Measurements from ENCODE around the gene ZNF772.
"Not testable (repeated sequence)": the region's sequence is repeated elsewhere in the genome, so short reads cannot be mapped to it uniquely, and the experiment has no call there.

ZNF772 gene

DNA sequence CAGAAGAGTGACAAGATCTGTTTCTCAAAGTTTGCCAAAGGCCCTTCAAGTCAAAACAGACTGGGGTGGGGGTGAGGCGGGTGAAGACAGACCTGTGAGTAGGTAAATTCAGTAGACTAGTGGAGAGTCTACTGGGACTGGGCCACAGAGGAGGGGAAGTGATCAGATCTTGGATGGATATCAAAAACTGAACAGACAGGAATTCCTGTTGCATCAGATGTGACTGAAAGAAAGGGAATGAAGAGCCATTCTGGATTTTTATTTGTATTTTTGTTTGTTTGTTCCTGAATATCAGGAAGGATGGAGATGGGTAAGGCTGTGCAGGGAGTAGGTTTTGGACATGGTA, 10.9 kb upstream of the ZNF772 start:
- in situ Hi-C loops (cut with HindIII; ENCODE audit: low pct_ligation_motif_present, low sequenced_read_pairs); H3K27ac ChIP-seq; DNase-seq; H3K27me3 ChIP-seq (replicated peaks): not testable (repeated sequence)
- peaks cover 19% of the 10 kb centered on the region for H3K36me3 ChIP-seq (replicated peaks)
- H3K4me3 ChIP-seq (ENCODE audit: low read depth, low read length), result peak overlapping the region; percentile 31

DNA sequence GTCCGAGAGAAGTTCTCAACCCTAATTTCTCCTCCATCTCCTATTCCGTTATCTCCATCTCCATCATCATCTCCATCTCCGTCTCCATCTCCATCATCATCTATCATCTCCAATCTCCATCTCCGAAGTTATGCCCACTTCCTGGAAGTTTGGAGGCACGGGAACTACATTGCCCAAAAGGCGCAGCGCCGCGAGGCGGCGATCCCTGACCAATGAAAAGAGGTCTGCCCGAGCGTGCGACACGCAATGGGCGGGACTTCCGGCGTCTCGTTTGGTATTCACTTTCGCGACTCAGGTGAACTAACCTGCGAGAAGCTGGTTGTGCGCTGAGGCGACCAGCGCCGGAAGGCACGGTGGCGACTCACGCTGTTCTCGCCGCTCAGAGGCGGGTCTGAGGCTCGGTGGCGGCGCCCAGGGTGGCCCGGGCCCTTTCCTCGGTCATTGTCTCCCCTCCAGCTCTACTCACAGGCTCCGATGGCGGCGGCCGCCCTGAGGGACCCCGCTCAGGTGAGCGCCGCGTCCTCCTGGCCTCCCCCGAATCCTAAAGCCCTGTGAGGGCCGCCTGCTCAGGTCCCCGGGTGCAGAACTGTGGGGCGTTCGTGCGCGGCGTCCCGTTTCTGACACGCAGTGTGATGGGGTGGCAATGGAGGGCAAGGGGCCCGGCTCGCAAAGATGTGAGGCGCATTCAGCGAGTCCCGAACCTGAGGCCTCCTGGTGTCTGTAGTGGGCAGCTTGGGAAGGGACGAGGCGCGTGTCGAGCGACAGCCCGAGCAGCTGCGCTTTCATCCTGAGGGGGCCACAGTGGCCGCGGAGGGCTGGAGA, 10.3 kb upstream of the ZNF772 start, which contains the start of gene ZNF419:
TSS of gene ZNF419 (plus strand) at position 274 of the 822 bp plus-strand sequence. CDS start at position 475, 201 bp downstream.
- TF ChIP-seq, protein P1, sequence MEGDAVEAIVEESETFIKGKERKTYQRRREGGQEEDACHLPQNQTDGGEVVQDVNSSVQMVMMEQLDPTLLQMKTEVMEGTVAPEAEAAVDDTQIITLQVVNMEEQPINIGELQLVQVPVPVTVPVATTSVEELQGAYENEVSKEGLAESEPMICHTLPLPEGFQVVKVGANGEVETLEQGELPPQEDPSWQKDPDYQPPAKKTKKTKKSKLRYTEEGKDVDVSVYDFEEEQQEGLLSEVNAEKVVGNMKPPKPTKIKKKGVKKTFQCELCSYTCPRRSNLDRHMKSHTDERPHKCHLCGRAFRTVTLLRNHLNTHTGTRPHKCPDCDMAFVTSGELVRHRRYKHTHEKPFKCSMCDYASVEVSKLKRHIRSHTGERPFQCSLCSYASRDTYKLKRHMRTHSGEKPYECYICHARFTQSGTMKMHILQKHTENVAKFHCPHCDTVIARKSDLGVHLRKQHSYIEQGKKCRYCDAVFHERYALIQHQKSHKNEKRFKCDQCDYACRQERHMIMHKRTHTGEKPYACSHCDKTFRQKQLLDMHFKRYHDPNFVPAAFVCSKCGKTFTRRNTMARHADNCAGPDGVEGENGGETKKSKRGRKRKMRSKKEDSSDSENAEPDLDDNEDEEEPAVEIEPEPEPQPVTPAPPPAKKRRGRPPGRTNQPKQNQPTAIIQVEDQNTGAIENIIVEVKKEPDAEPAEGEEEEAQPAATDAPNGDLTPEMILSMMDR (IDR thresholded peaks at IDR 0.05; ENCODE audit: low read depth, low read length, missing control alignments), result peak; percentile 16
- DNase-seq, result peak; percentile 84
- peak within 1 kb of the TSS; percentile 89 for H3K4me3 ChIP-seq (ENCODE audit: low read depth, low read length)
- H3K27ac ChIP-seq, result peak within 1 kb of the TSS; percentile 73
- H3K27me3 ChIP-seq (replicated peaks); in situ Hi-C loops (cut with HindIII; ENCODE audit: low pct_ligation_motif_present, low sequenced_read_pairs): not testable (repeated sequence)
- H3K36me3 ChIP-seq (replicated peaks), result peaks cover 14% of the 10 kb centered on the region

DNA sequence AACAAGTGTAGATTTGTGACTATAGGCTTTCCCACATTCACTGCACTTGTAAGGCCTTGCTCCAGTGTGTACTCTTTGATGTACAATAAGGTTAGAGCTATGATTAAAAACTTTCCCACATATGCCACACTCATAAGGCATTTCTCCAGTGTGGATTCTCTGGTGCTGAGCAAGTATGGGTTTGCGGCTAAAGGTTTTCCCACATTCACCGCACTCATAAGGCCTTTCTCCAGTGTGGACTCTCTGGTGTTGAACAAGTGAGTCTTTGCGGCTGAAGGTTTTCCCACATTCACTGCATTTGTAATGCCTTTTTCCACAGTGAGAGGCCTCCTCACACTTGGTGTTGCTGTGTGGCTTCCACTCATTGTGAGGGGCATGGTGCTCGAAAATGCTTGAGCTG, 3.7 kb downstream of the ZNF772 start:
- H3K27ac ChIP-seq, result no peak overlapping the region
- in situ Hi-C loops (cut with HindIII; ENCODE audit: low pct_ligation_motif_present, low sequenced_read_pairs), result no loop called here
- no peak overlapping the region for H3K4me3 ChIP-seq (ENCODE audit: low read depth, low read length)
- no peaks in the 10 kb centered on the region for H3K27me3 ChIP-seq (replicated peaks)
- DNase-seq, result no peak
- peaks cover 32% of the 10 kb centered on the region for H3K36me3 ChIP-seq (replicated peaks)
- TF ChIP-seq, protein P1 (IDR thresholded peaks at IDR 0.05; ENCODE audit: low read depth, low read length, missing control alignments), result no peak

DNA sequence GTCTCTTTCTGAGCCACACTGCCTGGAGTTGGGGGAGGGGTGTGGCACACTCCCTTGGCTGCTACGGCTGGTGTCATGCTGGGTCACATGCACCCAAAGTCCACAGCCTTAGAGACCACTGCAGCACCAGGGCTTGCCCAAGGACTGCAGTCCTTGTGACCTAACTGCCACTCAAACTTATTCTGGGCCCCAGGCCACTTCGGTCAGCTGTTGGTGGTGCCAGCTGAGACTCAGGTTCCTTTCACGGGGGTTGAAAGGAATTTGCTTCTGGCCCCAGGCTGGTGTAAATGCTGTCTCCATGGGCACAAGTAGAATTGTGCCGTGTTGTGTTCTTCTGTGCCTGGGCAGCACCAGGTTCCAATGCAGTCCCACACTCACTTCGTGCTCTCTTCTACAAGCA, 10.9 kb downstream of the ZNF772 start:
- Histone ChIP-seq H3K27me3 (replicated peaks) (no peaks in the 10 kb centered on the region), H3K4me3 (ENCODE audit: low read depth, low read length) (no peak overlapping the region), H3K36me3 (replicated peaks) (peaks cover 4% of the 10 kb centered on the region), H3K27ac (no peak overlapping the region)
- in situ Hi-C loops (cut with HindIII; ENCODE audit: low pct_ligation_motif_present, low sequenced_read_pairs), result no loop called here
- TF ChIP-seq, protein P1 (IDR thresholded peaks at IDR 0.05; ENCODE audit: low read depth, low read length, missing control alignments), result no peak
- no peak for DNase-seq

DNA sequence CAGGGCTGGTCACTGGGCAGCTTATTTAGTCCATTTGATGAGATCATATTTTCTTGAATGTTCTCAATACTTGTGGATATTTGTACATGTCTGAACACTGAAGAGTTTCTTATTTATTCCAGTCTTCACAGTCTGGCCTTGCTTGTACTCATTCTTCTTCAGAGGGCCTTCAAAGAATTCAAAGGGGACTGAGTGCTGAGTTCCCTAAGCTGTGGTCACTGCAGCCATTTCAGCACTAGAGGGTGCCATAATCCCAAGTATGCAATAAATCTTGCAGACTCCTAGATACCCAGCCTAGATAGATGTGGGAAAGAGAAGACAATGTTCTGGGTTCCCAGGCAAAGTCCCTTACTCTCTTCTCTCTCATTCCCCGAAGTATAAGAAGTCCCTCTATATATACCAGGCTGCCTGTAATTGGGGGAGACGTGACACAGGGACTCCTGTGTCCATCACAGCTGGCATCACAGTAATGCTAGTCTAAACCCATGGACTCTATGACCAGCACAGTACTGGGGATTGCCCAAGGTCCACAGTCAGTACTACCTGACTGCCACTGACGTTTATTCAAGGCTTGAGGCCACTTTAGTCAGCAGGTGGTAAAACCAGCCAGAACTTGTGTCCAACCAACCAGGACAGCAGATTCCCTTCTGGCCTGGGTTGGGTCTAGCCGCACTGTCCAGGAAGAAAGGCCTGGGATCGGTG, 11.5 kb downstream of the ZNF772 start:
- H3K27me3 ChIP-seq (replicated peaks), result no peaks in the 10 kb centered on the region
- in situ Hi-C loops (cut with HindIII; ENCODE audit: low pct_ligation_motif_present, low sequenced_read_pairs), result no loop called here
- TF ChIP-seq, protein P1 (IDR thresholded peaks at IDR 0.05; ENCODE audit: low read depth, low read length, missing control alignments), result peak; percentile 53
- DNase-seq, result no peak
- H3K27ac ChIP-seq, result no peak overlapping the region
- H3K36me3 ChIP-seq (replicated peaks), result peaks cover 4% of the 10 kb centered on the region
- H3K4me3 ChIP-seq (ENCODE audit: low read depth, low read length), result no peak overlapping the region

DNA sequence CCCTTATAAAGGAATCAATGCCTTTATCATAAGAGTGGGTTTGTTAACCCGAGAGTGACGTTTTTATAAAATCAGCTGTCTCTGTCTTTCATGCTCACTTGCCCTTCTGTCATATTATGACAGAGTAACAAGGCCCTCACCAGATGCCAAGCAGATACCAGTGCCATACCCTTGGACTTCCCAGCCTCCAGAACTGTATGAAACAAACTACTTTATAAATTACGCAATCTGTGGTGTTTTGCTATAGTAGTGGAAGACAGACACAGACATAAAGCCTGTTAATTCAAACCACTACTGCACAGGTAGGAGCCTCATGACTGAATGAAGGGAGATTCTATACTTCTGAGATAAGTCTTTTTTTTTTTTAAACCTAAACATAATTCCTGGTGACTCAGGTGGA, 25.1 kb downstream of the ZNF772 start:
- no peak for DNase-seq
- H3K4me3 ChIP-seq (ENCODE audit: low read depth, low read length), result no peak overlapping the region
- no peak overlapping the region for H3K27ac ChIP-seq
- TF ChIP-seq, protein P1 (IDR thresholded peaks at IDR 0.05; ENCODE audit: low read depth, low read length, missing control alignments), result no peak
- no peaks in the 10 kb centered on the region for H3K27me3 ChIP-seq (replicated peaks)
- in situ Hi-C loops (cut with HindIII; ENCODE audit: low pct_ligation_motif_present, low sequenced_read_pairs), result no loop called here
- no peaks in the 10 kb centered on the region for H3K36me3 ChIP-seq (replicated peaks)

Measured in brain microvascular endothelial cell (primary cell).